GM13976 (cell line): Measurements from ENCODE around the gene DCLK1.

ENCODE experiments used
- DNase-seq: peaks from one replicate; pipeline ENCODE4 v3.0.0; 2012; ENCODE audit warnings: low spot score
- CTCF ChIP-seq: IDR thresholded peaks from 2 replicates; pipeline ENCODE4 v1.5.1; 2012; ENCODE audit warnings: borderline replicate concordance, mild to moderate bottlenecking; ENCODE audit not compliant: insufficient read depth; ENCODE audit errors: extremely low read depth, missing control alignments, control extremely low read depth
- in situ Hi-C: fragments of 300-500 bp; cut with MboI; formaldehyde crosslinking; loops from one replicate; pipeline ENCODE4 v1.12.0; 2022; ENCODE audit warnings: low sequenced_read_pairs, mixed read lengths, inconsistent platforms; ENCODE audit not compliant: unreplicated experiment

The DCLK1 gene

GRCh38 chr13:35733827-35734226 lies 397.4 kb downstream of the DCLK1 start:
- no peak for DNase-seq
- in situ Hi-C loops, result no loop called here
- TF ChIP-seq CTCF, result no peak

- no peak for DNase-seq
- in situ Hi-C loops, result no loop called here
- TF ChIP-seq CTCF, result no peak
Measured at GRCh38 chr13:35732565-35732964, 398.6 kb downstream of the DCLK1 start.

- no peak for TF ChIP-seq CTCF
- no peak for DNase-seq
- in situ Hi-C loops, result no loop called here
Measured at GRCh38 chr13:35731471-35731870, 399.7 kb downstream of the DCLK1 start.

GRCh38 chr13:35729926-35730627 lies 401.1 kb downstream of the DCLK1 start:
- in situ Hi-C loops, result no loop called here
- no peak for TF ChIP-seq CTCF
- DNase-seq, result no peak

- in situ Hi-C loops, result no loop called here
- no peak for DNase-seq
Measured at GRCh38 chr13:35727881-35728280, 403.3 kb downstream of the DCLK1 start.

GRCh38 chr13:35724446-35724845 lies 406.7 kb downstream of the DCLK1 start:
- no peak for DNase-seq
- in situ Hi-C loops, result loop anchor here (25.0 kb wide), 1 partner anchor 512 kb away; no protein-coding TSS in a partner anchor
- TF ChIP-seq CTCF, result no peak

More at GRCh38 chr13:35727881-35728280, 403.3 kb downstream of the DCLK1 start:
- no peak for TF ChIP-seq CTCF

GRCh38 chr13:35723821-35724220 lies 407.4 kb downstream of the DCLK1 start:
- in situ Hi-C loops, result loop anchor here (25.0 kb wide), 1 partner anchor 512 kb away; no protein-coding TSS in a partner anchor
- TF ChIP-seq CTCF, result no peak
- DNase-seq, result no peak
